A549 (cell line): ENCODE results near the gene GLE1.

Experiments
- CHD2 ChIP-seq: fragments of 150-350 bp; IDR thresholded peaks from 2 replicates; pipeline ENCODE4 v1.6.1; 2014; ENCODE audit warnings: low read length; ENCODE audit not compliant: partially characterized antibody
- HOXB5 ChIP-seq: fragments of 250-450 bp; sonication (Bioruptor Pico); IDR thresholded peaks from 2 replicates; pipeline ENCODE4 v1.5.0; 2020; ENCODE audit warnings: mild to moderate bottlenecking, moderate library complexity
- POLR2A ChIP-seq: IDR thresholded peaks from 2 replicates; pipeline ENCODE4 v1.6.1; 2012; ENCODE audit warnings: mild to moderate bottlenecking, low read length
- RAD21 ChIP-seq, 2 experiments: fragments of >200 bp in 1 of 2; sonication (Bioruptor Twin) in 1 of 2; formaldehyde crosslinking in 1 of 2; IDR thresholded peaks in 1 of 2; conservative IDR thresholded peaks in 1 of 2; 2 replicates in 1 of 2; 3 replicates in 1 of 2; pipeline ENCODE4 v1.6.1; 2012 to 2018; ENCODE audit warnings: inconsistent platforms in 1 of 2
- RFX5 ChIP-seq: fragments of 450-650 bp; IDR thresholded peaks from 2 replicates; pipeline ENCODE4 v1.7.1; 2014; ENCODE audit warnings: antibody characterized with exemption, mild to moderate bottlenecking, moderate library complexity
- RNF2 ChIP-seq: fragments of 200-600 bp; sonication (generic); IDR thresholded peaks from 2 replicates; pipeline ENCODE4 v1.6.1; 2016; ENCODE audit warnings: low read depth, mild to moderate bottlenecking, antibody characterized with exemption, moderate library complexity, borderline replicate concordance
- TF ChIP-seq, protein P1 (sequence below): fragments of 450-650 bp; IDR thresholded peaks from 2 replicates; pipeline ENCODE4 v1.6.1; 2014; ENCODE audit warnings: antibody characterized with exemption
- TF ChIP-seq, protein P2 (sequence below): IDR thresholded peaks from 2 replicates; pipeline ENCODE4 v1.6.1; 2012
- TF ChIP-seq, protein P3 (sequence below): fragments of >200 bp; sonication (Bioruptor Twin); formaldehyde crosslinking; IDR thresholded peaks from 3 replicates; pipeline ENCODE4 v1.5.1; 2016
- TF ChIP-seq, protein P4 (sequence below): fragments of 200-600 bp; sonication (generic); IDR thresholded peaks from 2 replicates; pipeline ENCODE4 v1.6.1; 2016; ENCODE audit warnings: antibody characterized with exemption, mild to moderate bottlenecking, moderate library complexity

DNA sequence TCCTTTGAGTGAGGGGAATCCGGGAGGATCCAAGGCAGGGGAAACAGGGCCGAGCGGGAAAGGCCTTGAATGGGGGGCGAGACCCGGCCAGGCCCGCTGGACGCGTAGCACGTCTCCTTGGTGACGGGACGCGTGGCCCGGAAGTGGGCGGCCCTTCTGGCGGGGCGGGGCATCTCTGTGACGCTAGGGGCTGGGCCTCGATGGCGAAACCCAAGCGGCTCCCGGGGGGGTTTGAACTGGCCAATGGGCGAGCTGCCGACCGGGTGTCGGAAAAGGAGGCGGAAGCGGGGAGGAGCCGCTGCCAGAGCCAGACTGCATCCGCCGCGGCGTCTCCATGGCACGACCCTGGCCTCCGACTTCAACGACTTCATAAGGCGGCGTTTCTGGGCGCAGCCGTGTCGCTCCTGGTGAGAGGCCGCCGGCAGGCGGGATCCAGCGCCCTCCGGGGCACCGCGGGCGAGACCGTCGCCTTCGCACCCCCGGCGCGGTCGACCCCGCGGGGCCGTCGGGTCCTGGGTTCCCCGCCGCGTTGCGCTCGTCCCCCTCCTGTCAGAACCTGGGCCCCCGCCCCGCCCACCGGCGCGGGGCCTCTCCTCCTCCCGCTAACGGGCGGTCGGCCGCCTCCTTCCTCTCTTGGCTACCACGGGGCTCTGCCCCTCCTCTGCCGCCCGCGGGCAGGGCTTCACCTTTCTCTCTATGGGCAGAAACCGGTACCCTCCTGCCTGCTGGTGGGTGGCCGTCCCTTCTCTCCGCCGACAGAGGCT, 48.5 kb upstream of the GLE1 start, which contains the start of gene ODF2:
- TF ChIP-seq, protein P1, sequence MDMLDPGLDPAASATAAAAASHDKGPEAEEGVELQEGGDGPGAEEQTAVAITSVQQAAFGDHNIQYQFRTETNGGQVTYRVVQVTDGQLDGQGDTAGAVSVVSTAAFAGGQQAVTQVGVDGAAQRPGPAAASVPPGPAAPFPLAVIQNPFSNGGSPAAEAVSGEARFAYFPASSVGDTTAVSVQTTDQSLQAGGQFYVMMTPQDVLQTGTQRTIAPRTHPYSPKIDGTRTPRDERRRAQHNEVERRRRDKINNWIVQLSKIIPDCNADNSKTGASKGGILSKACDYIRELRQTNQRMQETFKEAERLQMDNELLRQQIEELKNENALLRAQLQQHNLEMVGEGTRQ, result peak; percentile 18; the same call in 1 of the 2 replicates
- no peak for TF ChIP-seq RAD21 (conservative IDR thresholded peaks at IDR 0.05 in 1 of 2, IDR thresholded peaks at IDR 0.05 in 1 of 2)
- TF ChIP-seq, protein P2, sequence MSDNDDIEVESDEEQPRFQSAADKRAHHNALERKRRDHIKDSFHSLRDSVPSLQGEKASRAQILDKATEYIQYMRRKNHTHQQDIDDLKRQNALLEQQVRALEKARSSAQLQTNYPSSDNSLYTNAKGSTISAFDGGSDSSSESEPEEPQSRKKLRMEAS, result peak; percentile 36; the same call in 1 of the 2 replicates
- TF ChIP-seq, protein P3, sequence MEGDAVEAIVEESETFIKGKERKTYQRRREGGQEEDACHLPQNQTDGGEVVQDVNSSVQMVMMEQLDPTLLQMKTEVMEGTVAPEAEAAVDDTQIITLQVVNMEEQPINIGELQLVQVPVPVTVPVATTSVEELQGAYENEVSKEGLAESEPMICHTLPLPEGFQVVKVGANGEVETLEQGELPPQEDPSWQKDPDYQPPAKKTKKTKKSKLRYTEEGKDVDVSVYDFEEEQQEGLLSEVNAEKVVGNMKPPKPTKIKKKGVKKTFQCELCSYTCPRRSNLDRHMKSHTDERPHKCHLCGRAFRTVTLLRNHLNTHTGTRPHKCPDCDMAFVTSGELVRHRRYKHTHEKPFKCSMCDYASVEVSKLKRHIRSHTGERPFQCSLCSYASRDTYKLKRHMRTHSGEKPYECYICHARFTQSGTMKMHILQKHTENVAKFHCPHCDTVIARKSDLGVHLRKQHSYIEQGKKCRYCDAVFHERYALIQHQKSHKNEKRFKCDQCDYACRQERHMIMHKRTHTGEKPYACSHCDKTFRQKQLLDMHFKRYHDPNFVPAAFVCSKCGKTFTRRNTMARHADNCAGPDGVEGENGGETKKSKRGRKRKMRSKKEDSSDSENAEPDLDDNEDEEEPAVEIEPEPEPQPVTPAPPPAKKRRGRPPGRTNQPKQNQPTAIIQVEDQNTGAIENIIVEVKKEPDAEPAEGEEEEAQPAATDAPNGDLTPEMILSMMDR, result no peak
- TF ChIP-seq HOXB5, result no peak
- TF ChIP-seq RNF2, result no peak
- no peak for TF ChIP-seq RFX5
- peak; percentile 55 for TF ChIP-seq POLR2A
- no peak for TF ChIP-seq CHD2
- TF ChIP-seq, protein P4, sequence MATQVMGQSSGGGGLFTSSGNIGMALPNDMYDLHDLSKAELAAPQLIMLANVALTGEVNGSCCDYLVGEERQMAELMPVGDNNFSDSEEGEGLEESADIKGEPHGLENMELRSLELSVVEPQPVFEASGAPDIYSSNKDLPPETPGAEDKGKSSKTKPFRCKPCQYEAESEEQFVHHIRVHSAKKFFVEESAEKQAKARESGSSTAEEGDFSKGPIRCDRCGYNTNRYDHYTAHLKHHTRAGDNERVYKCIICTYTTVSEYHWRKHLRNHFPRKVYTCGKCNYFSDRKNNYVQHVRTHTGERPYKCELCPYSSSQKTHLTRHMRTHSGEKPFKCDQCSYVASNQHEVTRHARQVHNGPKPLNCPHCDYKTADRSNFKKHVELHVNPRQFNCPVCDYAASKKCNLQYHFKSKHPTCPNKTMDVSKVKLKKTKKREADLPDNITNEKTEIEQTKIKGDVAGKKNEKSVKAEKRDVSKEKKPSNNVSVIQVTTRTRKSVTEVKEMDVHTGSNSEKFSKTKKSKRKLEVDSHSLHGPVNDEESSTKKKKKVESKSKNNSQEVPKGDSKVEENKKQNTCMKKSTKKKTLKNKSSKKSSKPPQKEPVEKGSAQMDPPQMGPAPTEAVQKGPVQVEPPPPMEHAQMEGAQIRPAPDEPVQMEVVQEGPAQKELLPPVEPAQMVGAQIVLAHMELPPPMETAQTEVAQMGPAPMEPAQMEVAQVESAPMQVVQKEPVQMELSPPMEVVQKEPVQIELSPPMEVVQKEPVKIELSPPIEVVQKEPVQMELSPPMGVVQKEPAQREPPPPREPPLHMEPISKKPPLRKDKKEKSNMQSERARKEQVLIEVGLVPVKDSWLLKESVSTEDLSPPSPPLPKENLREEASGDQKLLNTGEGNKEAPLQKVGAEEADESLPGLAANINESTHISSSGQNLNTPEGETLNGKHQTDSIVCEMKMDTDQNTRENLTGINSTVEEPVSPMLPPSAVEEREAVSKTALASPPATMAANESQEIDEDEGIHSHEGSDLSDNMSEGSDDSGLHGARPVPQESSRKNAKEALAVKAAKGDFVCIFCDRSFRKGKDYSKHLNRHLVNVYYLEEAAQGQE, result no peak
